HepG2 (cell line): ENCODE results near the gene POLR3K. TPM values are rescaled to one million over a fixed set of nuclear protein-coding genes. Genes with fewer than 3 reads are reported as not detected.

Experiments used
- CENPT ChIP-seq: sonication (generic); formaldehyde crosslinking; IDR thresholded peaks from 2 replicates; pipeline ENCODE4 v1.8.0; 2022; ENCODE audit warnings: low read depth, mild to moderate bottlenecking, moderate library complexity, missing genetic modification reagents
- FOXK1 ChIP-seq: sonication (generic); formaldehyde crosslinking; IDR thresholded peaks from 2 replicates; pipeline ENCODE4 v1.4.0; 2020; ENCODE audit warnings: low read depth, missing genetic modification reagents, borderline replicate concordance
- IKZF4 ChIP-seq: sonication (generic); formaldehyde crosslinking; IDR thresholded peaks from 2 replicates; pipeline ENCODE4 v1.5.1; 2020; ENCODE audit warnings: borderline replicate concordance, mild to moderate bottlenecking, low read depth, missing genetic modification reagents; ENCODE audit errors: not compliant biosample characterization
- MEIS1 ChIP-seq: sonication (generic); formaldehyde crosslinking; IDR thresholded peaks from 2 replicates; pipeline ENCODE4 v1.9.0; 2021; ENCODE audit warnings: mild to moderate bottlenecking, missing genetic modification reagents, moderate library complexity, borderline replicate concordance
- NFYC ChIP-seq: IDR thresholded peaks from 2 replicates; pipeline ENCODE4 v1.6.1; 2016; ENCODE audit warnings: missing genetic modification reagents, missing compliant biosample characterization
- NR2F6 ChIP-seq, 2 experiments: IDR thresholded peaks; 2 replicates each; pipeline ENCODE4 v1.6.1; 2016; ENCODE audit warnings: antibody characterized with exemption in 1 of 2, mild to moderate bottlenecking in 1 of 2
- PHB2 ChIP-seq: fragments of 450-650 bp; IDR thresholded peaks from 2 replicates; pipeline ENCODE4 v1.6.1; 2018; ENCODE audit not compliant: partially characterized antibody
- SMAD9 ChIP-seq: sonication (generic); formaldehyde crosslinking; IDR thresholded peaks from 2 replicates; pipeline ENCODE4 v1.5.1; 2020; ENCODE audit warnings: mild to moderate bottlenecking, missing genetic modification reagents
- SOX6 ChIP-seq, 2 experiments: fragments of 450-650 bp in 1 of 2; sonication (generic) in 1 of 2; formaldehyde crosslinking in 1 of 2; IDR thresholded peaks; 2 replicates each; pipeline versions ENCODE4 v1.4.0 to v1.6.1; 2017 to 2020; ENCODE audit warnings: antibody characterized with exemption in 1 of 2, mild to moderate bottlenecking in 1 of 2, missing genetic modification reagents in 1 of 2
- TBX2 ChIP-seq: sonication (generic); formaldehyde crosslinking; IDR thresholded peaks from 2 replicates; pipeline ENCODE4 v1.5.0; 2020; ENCODE audit warnings: missing genetic modification reagents, mild to moderate bottlenecking, borderline replicate concordance
- TFE3 ChIP-seq: IDR thresholded peaks from 2 replicates; pipeline ENCODE4 v1.6.1; 2016
- ZIK1 ChIP-seq: sonication (generic); formaldehyde crosslinking; IDR thresholded peaks from 2 replicates; pipeline ENCODE4 v1.5.0; 2020; ENCODE audit warnings: mild to moderate bottlenecking, low read depth, missing genetic modification reagents, borderline replicate concordance
- ZNF296 ChIP-seq: sonication (generic); formaldehyde crosslinking; conservative IDR thresholded peaks from 2 replicates; pipeline ENCODE4 v1.5.0; 2020; ENCODE audit warnings: mild to moderate bottlenecking, missing genetic modification reagents
- ZNF430 ChIP-seq: sonication (generic); formaldehyde crosslinking; IDR thresholded peaks from 2 replicates; pipeline ENCODE4 v1.9.0; 2021; ENCODE audit warnings: mild to moderate bottlenecking, missing genetic modification reagents
- ZNF562 ChIP-seq: sonication (generic); formaldehyde crosslinking; IDR thresholded peaks from 2 replicates; pipeline ENCODE4 v1.8.0; 2022; ENCODE audit warnings: missing genetic modification reagents, borderline replicate concordance
- ZNF615 ChIP-seq: sonication (generic); formaldehyde crosslinking; IDR thresholded peaks from 2 replicates; pipeline ENCODE4 v1.5.0; 2020; ENCODE audit warnings: mild to moderate bottlenecking, missing genetic modification reagents, borderline replicate concordance
- ZNF737 ChIP-seq: sonication (generic); formaldehyde crosslinking; IDR thresholded peaks from 2 replicates; pipeline ENCODE4 v1.5.0; 2020; ENCODE audit warnings: missing genetic modification reagents, mild to moderate bottlenecking, borderline replicate concordance
- polyA plus RNA-seq, 8 experiments: library from polyadenylated mRNA; depleted of rRNA in 3 of 8; stranded (reverse) in 7 of 8; unstranded in 1 of 8; fragments of >200 nt; fragmentation: Illumina TruSeq in 4 of 8; extraction: Trizol in 4 of 8; gene quantifications; 2 replicates each; pipeline versions ENCODE4 v1.2.1 to v1.2.3, GENCODE V29; 2011 to 2016; ENCODE audit warnings: low read depth in 4 of 8, missing spikeins in 1 of 8, mixed read lengths in 1 of 8; ENCODE audit not compliant: insufficient read depth in 1 of 8
- total RNA-seq, 5 experiments: library from RNA; depleted of rRNA; stranded (reverse); fragments of >200 nt; fragmentation: Illumina TruSeq; extraction: Trizol; gene quantifications; 2 replicates each; pipeline ENCODE4 v1.2.3, GENCODE V29; 2016; ENCODE audit warnings: low read depth in 1 of 5
- TF ChIP-seq, protein P1 (sequence below): sonication (generic); formaldehyde crosslinking; IDR thresholded peaks from 2 replicates; pipeline ENCODE4 v1.4.0; 2020; ENCODE audit warnings: missing genetic modification reagents
- TF ChIP-seq, protein P2 (sequence below): sonication (generic); formaldehyde crosslinking; IDR thresholded peaks from 2 replicates; pipeline ENCODE4 v1.8.1; 2023; ENCODE audit warnings: mild to moderate bottlenecking, missing genetic modification reagents, borderline replicate concordance

POLR3K gene
- total and polyA plus RNA-seq, 2 of the 13 experiments (the other 11 are each of a cell fraction or from before 2014, with no cell fraction given) = 14.8 to 18.8 TPM

DNA sequence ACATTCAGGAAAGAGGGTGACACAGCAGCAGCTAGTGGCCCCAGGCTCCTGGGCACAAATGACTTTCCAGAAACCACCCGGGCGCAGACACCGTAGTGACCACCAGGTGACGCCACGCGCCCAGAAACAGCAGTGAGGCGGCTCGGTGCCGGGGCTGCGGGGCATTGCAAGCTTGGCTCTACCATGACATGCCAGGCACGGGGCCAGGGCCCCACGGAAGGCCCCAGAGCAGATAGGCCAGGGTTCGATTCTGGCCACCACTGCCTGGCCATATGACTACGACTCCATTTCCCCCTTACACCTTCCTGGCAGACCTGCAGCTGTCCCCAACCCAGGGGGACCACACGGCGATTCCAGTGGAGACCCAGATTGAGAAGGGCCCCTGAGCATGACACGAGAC is 12.3 kb upstream of the POLR3K start (continued):
- TF ChIP-seq ZNF737 (CRISPR knock-in tag) (no peak), ZNF430 (no peak), PHB2 (no peak), MEIS1 (0 out of 2 replicates have a peak, but pooled peaks have one; percentile 27), ZNF615 (CRISPR knock-in tag) (no peak), ZNF296 (CRISPR knock-in tag) (no peak), FOXK1 (0 out of 2 replicates have a peak, but pooled peaks have one; percentile 22), SOX6 (IDR thresholded peaks at IDR 0.05) (no peak), SOX6 (CRISPR knock-in tag; IDR thresholded peaks at IDR 0.05) (peak; percentile 18; the same call in 1 of the 2 replicates), TBX2 (CRISPR knock-in tag) (no peak; the same call in 1 of the 2 replicates), IKZF4 (CRISPR knock-in tag) (no peak), NR2F6 (IDR thresholded peaks at IDR 0.05) (no peak), NR2F6 (CRISPR knock-in tag; IDR thresholded peaks at IDR 0.05) (peak; percentile 23; the same call in 1 of the 2 replicates), CENPT (CRISPR knock-in tag) (0 out of 2 replicates have a peak, but pooled peaks have one; percentile 69), ZIK1 (CRISPR knock-in tag) (0 out of 2 replicates have a peak, but pooled peaks have one; percentile 56), ZNF562 (CRISPR knock-in tag) (no peak), NFYC (CRISPR knock-in tag) (no peak), SMAD9 (CRISPR knock-in tag) (no peak), TFE3 (CRISPR knock-in tag) (0 out of 2 replicates have a peak, but pooled peaks have one; percentile 31)
- TF ChIP-seq, protein P1, sequence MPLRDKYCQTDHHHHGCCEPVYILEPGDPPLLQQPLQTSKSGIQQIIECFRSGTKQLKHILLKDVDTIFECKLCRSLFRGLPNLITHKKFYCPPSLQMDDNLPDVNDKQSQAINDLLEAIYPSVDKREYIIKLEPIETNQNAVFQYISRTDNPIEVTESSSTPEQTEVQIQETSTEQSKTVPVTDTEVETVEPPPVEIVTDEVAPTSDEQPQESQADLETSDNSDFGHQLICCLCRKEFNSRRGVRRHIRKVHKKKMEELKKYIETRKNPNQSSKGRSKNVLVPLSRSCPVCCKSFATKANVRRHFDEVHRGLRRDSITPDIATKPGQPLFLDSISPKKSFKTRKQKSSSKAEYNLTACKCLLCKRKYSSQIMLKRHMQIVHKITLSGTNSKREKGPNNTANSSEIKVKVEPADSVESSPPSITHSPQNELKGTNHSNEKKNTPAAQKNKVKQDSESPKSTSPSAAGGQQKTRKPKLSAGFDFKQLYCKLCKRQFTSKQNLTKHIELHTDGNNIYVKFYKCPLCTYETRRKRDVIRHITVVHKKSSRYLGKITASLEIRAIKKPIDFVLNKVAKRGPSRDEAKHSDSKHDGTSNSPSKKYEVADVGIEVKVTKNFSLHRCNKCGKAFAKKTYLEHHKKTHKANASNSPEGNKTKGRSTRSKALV (CRISPR knock-in tag) = no peak
- TF ChIP-seq, protein P2, sequence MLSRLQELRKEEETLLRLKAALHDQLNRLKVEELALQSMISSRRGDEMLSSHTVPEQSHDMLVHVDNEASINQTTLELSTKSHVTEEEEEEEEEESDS (CRISPR knock-in tag) = no peak
